Measurements from ENCODE around the gene NLGN3.
"Not testable (repeated sequence)": the region's sequence is repeated elsewhere in the genome, so short reads cannot be mapped to it uniquely, and the experiment has no call there.

The NLGN3 gene

GRCh38 chrX:71169586-71169985 is 24.9 kb downstream of the NLGN3 start:
- no peak for DNase-seq (ENCODE audit: low read depth in 2 of 2)

- DNase-seq (ENCODE audit: low read depth in 2 of 2) = no peak
Measured at GRCh38 chrX:71170660-71171059, 26.0 kb downstream of the NLGN3 start.

- no peak for DNase-seq (ENCODE audit: low read depth in 2 of 2)
Measured at GRCh38 chrX:71171110-71171801, 26.6 kb downstream of the NLGN3 start.

GRCh38 chrX:71173440-71173839 is 28.8 kb downstream of the NLGN3 start:
- DNase-seq (ENCODE audit: low read depth in 2 of 2) = no peak

GRCh38 chrX:71174795-71175194 is 30.2 kb downstream of the NLGN3 start:
- DNase-seq (ENCODE audit: low read depth in 2 of 2) = no peak

GRCh38 chrX:71175531-71175930 is 30.9 kb downstream of the NLGN3 start:
- no peak for DNase-seq (ENCODE audit: low read depth in 2 of 2)

GRCh38 chrX:71177327-71177726 is 32.7 kb downstream of the NLGN3 start:
- no peak for DNase-seq (ENCODE audit: low read depth in 2 of 2)

- peak; percentile 18 to 20 for DNase-seq (ENCODE audit: low read depth in 2 of 2)
Measured at GRCh38 chrX:71178908-71179307, 34.3 kb downstream of the NLGN3 start.

- not testable (repeated sequence) for DNase-seq (ENCODE audit: low read depth in 2 of 2)
Measured at GRCh38 chrX:71180579-71181265, 36.1 kb downstream of the NLGN3 start.

GRCh38 chrX:71181558-71181909 is 36.9 kb downstream of the NLGN3 start:
- no peak for DNase-seq (ENCODE audit: low read depth in 2 of 2)

- DNase-seq (ENCODE audit: low read depth in 2 of 2) = peak; percentile 94
Measured at GRCh38 chrX:71181910-71182799, 37.5 kb downstream of the NLGN3 start.

GRCh38 chrX:71182871-71183270 is 38.2 kb downstream of the NLGN3 start:
- no peak for DNase-seq (ENCODE audit: low read depth in 2 of 2)

- DNase-seq (ENCODE audit: low read depth in 2 of 2) = no peak
Measured at GRCh38 chrX:71183341-71183740, 38.7 kb downstream of the NLGN3 start.

GRCh38 chrX:71184092-71184491 is 39.5 kb downstream of the NLGN3 start:
- no peak for DNase-seq (ENCODE audit: low read depth in 2 of 2)

GRCh38 chrX:71184803-71185495 is 40.3 kb downstream of the NLGN3 start:
- DNase-seq (ENCODE audit: low read depth in 2 of 2) = no peak

- no peak for DNase-seq (ENCODE audit: low read depth in 2 of 2)
Measured at GRCh38 chrX:71191248-71191647, 46.6 kb downstream of the NLGN3 start.

GRCh38 chrX:71195964-71196649 is 51.5 kb downstream of the NLGN3 start:
- DNase-seq (ENCODE audit: low read depth in 2 of 2) = no peak

GRCh38 chrX:71198066-71198465 is 53.4 kb downstream of the NLGN3 start:
- DNase-seq (ENCODE audit: low read depth in 2 of 2) = no peak

GRCh38 chrX:71199252-71200008 is 54.8 kb downstream of the NLGN3 start:
- DNase-seq (ENCODE audit: low read depth in 2 of 2) = no peak

GRCh38 chrX:71210816-71211215 is 66.2 kb downstream of the NLGN3 start:
- DNase-seq (ENCODE audit: low read depth in 2 of 2) = peak; percentile 16 to 18

GRCh38 chrX:71212536-71212935 is 67.9 kb downstream of the NLGN3 start:
- no peak for DNase-seq (ENCODE audit: low read depth in 2 of 2)
